LNCAP (cell line): Measurements from ENCODE around the gene GEMIN7.

Source experiments
- CTCF ChIP-seq: fragments of 450-650 bp; IDR thresholded peaks from 2 replicates; pipeline ENCODE4 v1.5.1; 2017; ENCODE audit warnings: mild to moderate bottlenecking

GEMIN7 gene

GRCh38 chr19:45040059-45040771 lies 38.8 kb upstream of the GEMIN7 start:
- no peak for TF ChIP-seq CTCF

- TF ChIP-seq CTCF = no peak
These were observed 37.9 kb upstream of the GEMIN7 start for GRCh38 chr19:45041125-45041524.

- TF ChIP-seq CTCF = no peak
These were observed 33.2 kb upstream of the GEMIN7 start for GRCh38 chr19:45045671-45046353.

- TF ChIP-seq CTCF = no peak
These were observed 32.7 kb upstream of the GEMIN7 start for GRCh38 chr19:45046355-45046754.

GRCh38 chr19:45047188-45047797 lies 31.8 kb upstream of the GEMIN7 start:
- no peak for TF ChIP-seq CTCF

GRCh38 chr19:45049073-45049736 lies 29.9 kb upstream of the GEMIN7 start:
- TF ChIP-seq CTCF = no peak

- TF ChIP-seq CTCF = no peak
These were observed 29.0 kb upstream of the GEMIN7 start for GRCh38 chr19:45050036-45050435.
